Hepatocyte (in vitro differentiated cells): ENCODE results near the gene NHEJ1. TPM values are rescaled to one million over a fixed set of nuclear protein-coding genes. Genes with fewer than 3 reads are reported as not detected.

Experiments
- DNase-seq: peaks from one replicate; pipeline ENCODE4 v3.0.0-alpha.2; 2016; ENCODE audit warnings: low spot score
- H2AFZ ChIP-seq: fragments of 200-600 bp; sonication (generic); 2 replicates; pipeline ENCODE4 v1.6.0; 2016; ENCODE audit warnings: antibody characterized with exemption, mild to moderate bottlenecking
- H3K27ac ChIP-seq: fragments of 200-600 bp; sonication (generic); 2 replicates; pipeline ENCODE4 v1.5.1; 2016; ENCODE audit warnings: mild to moderate bottlenecking
- H3K27me3 ChIP-seq: fragments of 200-600 bp; sonication (generic); 2 replicates; pipeline ENCODE4 v1.6.1; 2016
- H3K36me3 ChIP-seq: fragments of 200-600 bp; sonication (generic); replicated peaks from 2 replicates; pipeline ENCODE4 v1.5.1; 2016; ENCODE audit warnings: low read depth; ENCODE audit not compliant: insufficient read depth
- H3K4me1 ChIP-seq: fragments of 200-600 bp; sonication (generic); 2 replicates; pipeline ENCODE4 v1.5.1; 2016; ENCODE audit warnings: mild to moderate bottlenecking, moderate library complexity; ENCODE audit not compliant: insufficient read depth
- H3K4me2 ChIP-seq: fragments of 200-600 bp; sonication (generic); 2 replicates; pipeline ENCODE4 v1.6.0; 2016
- H3K4me3 ChIP-seq: fragments of 200-600 bp; sonication (generic); 2 replicates; pipeline ENCODE4 v1.5.1; 2016; ENCODE audit warnings: mild to moderate bottlenecking
- H3K79me2 ChIP-seq: fragments of 200-600 bp; sonication (generic); 2 replicates; pipeline ENCODE4 v1.6.0; 2017; ENCODE audit warnings: mild to moderate bottlenecking
- H3K9me2 ChIP-seq: fragments of 200-600 bp; sonication (generic); replicated peaks from 2 replicates; pipeline ENCODE4 v1.6.0; 2017; ENCODE audit warnings: mild to moderate bottlenecking; ENCODE audit not compliant: insufficient read depth
- H3K9me3 ChIP-seq: fragments of 200-600 bp; sonication (generic); 2 replicates; pipeline ENCODE4 v1.5.1; 2016; ENCODE audit warnings: low read depth, mild to moderate bottlenecking
- H4K20me1 ChIP-seq: fragments of 200-600 bp; sonication (generic); 2 replicates; pipeline ENCODE4 v1.6.0; 2016; ENCODE audit warnings: mild to moderate bottlenecking; ENCODE audit not compliant: insufficient read depth, poor library complexity, severe bottlenecking
- CTCF ChIP-seq: fragments of 200-600 bp; sonication (generic); IDR thresholded peaks from 2 replicates; pipeline ENCODE4 v1.5.1; 2016; ENCODE audit warnings: antibody characterized with exemption, mild to moderate bottlenecking; ENCODE audit not compliant: poor library complexity
- EZH2 ChIP-seq: fragments of 200-600 bp; sonication (generic); IDR thresholded peaks from 2 replicates; pipeline ENCODE4 v1.6.1; 2016; ENCODE audit warnings: antibody characterized with exemption, mild to moderate bottlenecking, borderline replicate concordance
- EZH2phosphoT487 ChIP-seq: fragments of 200-600 bp; sonication (generic); IDR thresholded peaks from one replicate; pipeline ENCODE4 v1.6.1; 2018; ENCODE audit warnings: antibody characterized with exemption, mild to moderate bottlenecking, low read depth, moderate library complexity; ENCODE audit not compliant: unreplicated experiment, severe bottlenecking
- WGBS: methylation state at CpG from one replicate; pipeline ENCODE4 v1.1.6; 2016; ENCODE audit warnings: low lambda C conversion rate; ENCODE audit errors: missing lambda C conversion rate; 5-methylcytosine and 5-hydroxymethylcytosine counted together
- polyA plus RNA-seq: library from polyadenylated mRNA; unstranded; fragments of >200 nt; fragmentation: Nextera tagmentation; extraction: Ambion mirVana; gene quantifications from 2 replicates; pipeline ENCODE4 v1.2.1, GENCODE V29; 2016
- total RNA-seq: library from RNA; depleted of rRNA; stranded (reverse); fragments of >200 nt; gene quantifications from 2 replicates; pipeline ENCODE4 v1.2.3, GENCODE V29; 2014

The NHEJ1 gene
- total and polyA plus RNA-seq, 2 experiments from 2014 or later, result 18.1 to 28.2 TPM

- Histone ChIP-seq H3K4me3 (no peak overlapping the region), H3K4me1 (peaks cover 25% of the 10 kb centered on the region), H3K9me2 (no peaks in the 10 kb centered on the region), H3K79me2 (peaks cover 7% of the 10 kb centered on the region), H2AFZ (no peak overlapping the region), H3K9me3 (no peaks in the 10 kb centered on the region), H3K36me3 (peaks cover 7% of the 10 kb centered on the region), H3K27ac (peak overlapping the region; percentile 70), H3K27me3 (no peaks in the 10 kb centered on the region), H4K20me1 (no peaks in the 10 kb centered on the region), H3K4me2 (no peak overlapping the region)
- WGBS, result 73% methylated on average over 2 of the region's 2 CpGs
- TF ChIP-seq CTCF, result no peak
- no peak for TF ChIP-seq EZH2phosphoT487
- no peak for TF ChIP-seq EZH2
- peak; percentile 57 for DNase-seq
Measured at GRCh38 chr2:219079417-219079816, 81.2 kb downstream of the NHEJ1 start.

GRCh38 chr2:219078951-219079350 is 81.7 kb downstream of the NHEJ1 start:
- Histone ChIP-seq H2AFZ (no peak overlapping the region), H4K20me1 (no peaks in the 10 kb centered on the region), H3K9me3 (no peaks in the 10 kb centered on the region), H3K4me3 (no peak overlapping the region), H3K9me2 (no peaks in the 10 kb centered on the region), H3K4me1 (peaks cover 26% of the 10 kb centered on the region), H3K27me3 (no peaks in the 10 kb centered on the region), H3K4me2 (no peak overlapping the region), H3K79me2 (peaks cover 7% of the 10 kb centered on the region), H3K36me3 (peaks cover 7% of the 10 kb centered on the region), H3K27ac (peak overlapping the region; percentile 70)
- TF ChIP-seq EZH2, result no peak
- no peak for TF ChIP-seq EZH2phosphoT487
- TF ChIP-seq CTCF, result no peak
- WGBS, result 85% methylated on average over 4 of the region's 4 CpGs
- DNase-seq, result no peak

- no peaks in the 10 kb centered on the region for H3K9me2 ChIP-seq
- peaks cover 7% of the 10 kb centered on the region for H3K36me3 ChIP-seq
- peaks cover 33% of the 10 kb centered on the region for H3K4me1 ChIP-seq
- H3K27ac ChIP-seq, result no peak overlapping the region
- H3K9me3 ChIP-seq, result no peaks in the 10 kb centered on the region
- no peak overlapping the region for H2AFZ ChIP-seq
- H3K27me3 ChIP-seq, result no peaks in the 10 kb centered on the region
- H3K4me2 ChIP-seq, result no peak overlapping the region
- H3K79me2 ChIP-seq, result peaks cover 7% of the 10 kb centered on the region
- TF ChIP-seq CTCF (no peak), EZH2 (no peak)
- no peaks in the 10 kb centered on the region for H4K20me1 ChIP-seq
- WGBS, result 87% methylated on average over 3 of the region's 3 CpGs
- no peak for DNase-seq
- H3K4me3 ChIP-seq, result no peak overlapping the region
Measured at GRCh38 chr2:219078126-219078525, 82.5 kb downstream of the NHEJ1 start.

- DNase-seq, result no peak
- TF ChIP-seq EZH2 (no peak), CTCF (no peak), EZH2phosphoT487 (no peak)
- no peak overlapping the region for H3K4me2 ChIP-seq
- H3K9me3 ChIP-seq, result no peaks in the 10 kb centered on the region
- peaks cover 7% of the 10 kb centered on the region for H3K36me3 ChIP-seq
- no peak overlapping the region for H2AFZ ChIP-seq
- peaks cover 7% of the 10 kb centered on the region for H3K79me2 ChIP-seq
- no peaks in the 10 kb centered on the region for H3K27me3 ChIP-seq
- no peak overlapping the region for H3K4me3 ChIP-seq
- no peak overlapping the region for H3K27ac ChIP-seq
- peaks cover 32% of the 10 kb centered on the region for H3K4me1 ChIP-seq
- H3K9me2 ChIP-seq, result no peaks in the 10 kb centered on the region
- 100% methylated on average over 3 of the region's 3 CpGs for WGBS
- H4K20me1 ChIP-seq, result no peaks in the 10 kb centered on the region
Measured at GRCh38 chr2:219076253-219076652, 84.4 kb downstream of the NHEJ1 start.
